ENCODE results near the gene SP1. TPM values are rescaled to one million over a fixed set of nuclear protein-coding genes. Genes with fewer than 3 reads are reported as not detected.

SP1 gene
- total and polyA plus RNA-seq, 9 of the 15 experiments (the other 6 are each of a cell fraction or from before 2014, with no cell fraction given): 8.0 to 65.5 (median 41.6) TPM

DNA sequence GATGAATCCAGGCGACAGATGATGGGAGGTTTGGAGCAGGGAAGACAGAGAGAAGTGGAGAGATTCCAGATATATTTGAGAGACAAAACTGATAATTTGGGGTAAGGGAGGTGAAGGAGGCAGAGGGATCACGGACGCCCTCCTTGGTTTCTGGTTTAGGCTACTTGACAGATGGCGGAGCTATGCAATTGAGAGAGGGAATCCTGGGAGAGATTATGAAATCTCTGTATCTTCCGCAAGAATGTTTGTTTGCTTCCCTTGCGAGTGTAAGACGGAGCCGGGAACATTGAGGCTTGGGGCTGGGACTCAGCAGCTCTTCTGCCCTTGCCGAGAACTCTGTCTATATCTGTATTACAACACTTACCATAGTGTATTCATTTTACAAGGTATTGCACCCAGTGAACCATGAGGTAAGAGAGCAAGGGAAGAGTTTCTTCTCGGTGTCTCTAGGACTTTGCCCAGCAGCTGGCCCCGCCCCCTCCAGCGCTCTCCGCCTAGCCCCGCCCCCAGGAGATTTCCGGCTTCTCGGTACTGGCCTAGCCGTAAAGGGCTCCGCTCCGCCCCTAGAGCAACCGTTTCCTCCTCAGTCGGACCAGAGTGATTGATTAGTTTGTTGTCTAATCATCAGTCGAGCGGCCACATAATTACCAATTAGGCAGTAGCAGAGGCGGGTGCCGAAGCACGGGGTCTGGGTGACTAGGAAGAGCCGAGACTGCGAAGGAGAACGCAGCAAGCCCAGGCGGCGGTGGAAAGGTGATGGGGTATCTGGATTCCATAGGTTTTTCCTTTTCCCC, 61.3 kb downstream of the SP1 start, which contains the start of gene PRR13 (continued):
- TF ChIP-seq RREB1 (CRISPR knock-in tag; IDR thresholded peaks at IDR 0.05): no peak
- no peak for TF ChIP-seq NCOA1 (IDR thresholded peaks at IDR 0.05; ENCODE audit: low read depth)
- TF ChIP-seq, protein P1, sequence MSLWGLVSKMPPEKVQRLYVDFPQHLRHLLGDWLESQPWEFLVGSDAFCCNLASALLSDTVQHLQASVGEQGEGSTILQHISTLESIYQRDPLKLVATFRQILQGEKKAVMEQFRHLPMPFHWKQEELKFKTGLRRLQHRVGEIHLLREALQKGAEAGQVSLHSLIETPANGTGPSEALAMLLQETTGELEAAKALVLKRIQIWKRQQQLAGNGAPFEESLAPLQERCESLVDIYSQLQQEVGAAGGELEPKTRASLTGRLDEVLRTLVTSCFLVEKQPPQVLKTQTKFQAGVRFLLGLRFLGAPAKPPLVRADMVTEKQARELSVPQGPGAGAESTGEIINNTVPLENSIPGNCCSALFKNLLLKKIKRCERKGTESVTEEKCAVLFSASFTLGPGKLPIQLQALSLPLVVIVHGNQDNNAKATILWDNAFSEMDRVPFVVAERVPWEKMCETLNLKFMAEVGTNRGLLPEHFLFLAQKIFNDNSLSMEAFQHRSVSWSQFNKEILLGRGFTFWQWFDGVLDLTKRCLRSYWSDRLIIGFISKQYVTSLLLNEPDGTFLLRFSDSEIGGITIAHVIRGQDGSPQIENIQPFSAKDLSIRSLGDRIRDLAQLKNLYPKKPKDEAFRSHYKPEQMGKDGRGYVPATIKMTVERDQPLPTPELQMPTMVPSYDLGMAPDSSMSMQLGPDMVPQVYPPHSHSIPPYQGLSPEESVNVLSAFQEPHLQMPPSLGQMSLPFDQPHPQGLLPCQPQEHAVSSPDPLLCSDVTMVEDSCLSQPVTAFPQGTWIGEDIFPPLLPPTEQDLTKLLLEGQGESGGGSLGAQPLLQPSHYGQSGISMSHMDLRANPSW (CRISPR knock-in tag; IDR thresholded peaks at IDR 0.05): no peak
- TF ChIP-seq SRSF7 (optimal IDR thresholded peaks at IDR 0.05; ENCODE audit: low read depth, low read length): no peak
- TF ChIP-seq COPS2 (conservative IDR thresholded peaks at IDR 0.05): no peak
- no peak for TF ChIP-seq CEBPZ (IDR thresholded peaks at IDR 0.05; ENCODE audit: borderline replicate concordance, low read depth, low read length)
- no peak for TF ChIP-seq BMI1 (IDR thresholded peaks at IDR 0.05; ENCODE audit: low read length)
- no peak for TF ChIP-seq EGR1 (conservative IDR thresholded peaks at IDR 0.05)
- peak; percentile 81 for TF ChIP-seq NBN (IDR thresholded peaks at IDR 0.05; ENCODE audit: low read depth)
- TF ChIP-seq PPARD (CRISPR knock-in tag; IDR thresholded peaks at IDR 0.05): no peak
- TF ChIP-seq, protein P2, sequence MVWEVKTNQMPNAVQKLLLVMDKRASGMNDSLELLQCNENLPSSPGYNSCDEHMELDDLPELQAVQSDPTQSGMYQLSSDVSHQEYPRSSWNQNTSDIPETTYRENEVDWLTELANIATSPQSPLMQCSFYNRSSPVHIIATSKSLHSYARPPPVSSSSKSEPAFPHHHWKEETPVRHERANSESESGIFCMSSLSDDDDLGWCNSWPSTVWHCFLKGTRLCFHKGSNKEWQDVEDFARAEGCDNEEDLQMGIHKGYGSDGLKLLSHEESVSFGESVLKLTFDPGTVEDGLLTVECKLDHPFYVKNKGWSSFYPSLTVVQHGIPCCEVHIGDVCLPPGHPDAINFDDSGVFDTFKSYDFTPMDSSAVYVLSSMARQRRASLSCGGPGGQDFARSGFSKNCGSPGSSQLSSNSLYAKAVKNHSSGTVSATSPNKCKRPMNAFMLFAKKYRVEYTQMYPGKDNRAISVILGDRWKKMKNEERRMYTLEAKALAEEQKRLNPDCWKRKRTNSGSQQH (CRISPR knock-in tag; IDR thresholded peaks at IDR 0.05): 0 out of 2 replicates have a peak, but pooled peaks have one; percentile 6
- no peak for TF ChIP-seq PHB (CRISPR knock-in tag; IDR thresholded peaks at IDR 0.05)
- TF ChIP-seq HDAC1 (IDR thresholded peaks at IDR 0.05): no peak
- TF ChIP-seq SAFB (IDR thresholded peaks at IDR 0.05; ENCODE audit: borderline replicate concordance, low read depth, low read length): no peak
